NCI-H510A (cell line): ENCODE data around the gene SKIDA1.
"Not testable (repeated sequence)": the region's sequence is repeated elsewhere in the genome, so short reads cannot be mapped to it uniquely, and the experiment has no call there.

Experiments
- DNase-seq: peaks from one replicate; lab custom pipeline; 2025; lab: John Stamatoyannopoulos, UW

The SKIDA1 gene

DNA sequence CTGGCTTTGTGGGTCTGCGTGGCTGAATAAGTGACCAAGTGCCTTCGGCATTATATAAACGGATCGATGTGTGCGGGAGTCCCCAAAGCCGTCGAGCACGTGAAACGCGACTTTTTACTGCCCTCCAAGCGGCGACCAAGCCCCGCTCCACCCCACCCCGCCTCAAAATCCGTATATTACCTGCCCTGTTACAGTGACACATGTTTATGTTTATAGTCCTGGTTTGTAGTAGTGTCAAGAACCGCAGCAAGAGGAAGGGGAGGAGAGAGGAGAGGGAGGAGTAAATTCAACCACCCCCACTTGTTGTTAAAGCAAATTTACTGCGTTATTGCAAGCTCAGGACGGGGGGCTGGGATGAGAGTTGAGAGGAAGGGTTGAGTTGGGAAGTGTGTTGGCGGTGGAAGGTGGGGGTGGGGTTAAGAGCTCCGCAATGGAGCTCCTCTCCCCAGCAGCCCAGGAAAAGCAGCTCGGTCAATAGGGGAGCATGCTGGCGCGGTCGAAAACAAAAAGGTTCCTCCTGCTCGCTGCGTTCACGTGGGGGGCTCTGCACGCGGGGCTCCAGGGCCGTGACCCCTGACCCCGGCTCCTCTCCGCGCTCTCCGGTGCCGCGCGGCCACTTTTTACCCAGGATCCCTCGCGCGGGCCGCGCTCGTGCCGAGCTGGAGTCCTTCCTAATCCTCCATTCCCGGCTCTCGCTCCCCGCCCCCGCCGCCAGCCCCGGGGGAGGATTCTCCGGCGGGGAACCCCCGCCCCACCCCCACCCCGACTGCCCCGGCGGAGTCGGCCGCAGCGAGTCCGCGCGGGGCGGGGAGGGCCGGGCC is at the start of gene SKIDA1:
TSS of gene SKIDA1 (minus strand) at position 316 of the 821 bp plus-strand sequence. CDS start 7,860 bp downstream, outside the sequence.
- peak; percentile 86 for DNase-seq

DNA sequence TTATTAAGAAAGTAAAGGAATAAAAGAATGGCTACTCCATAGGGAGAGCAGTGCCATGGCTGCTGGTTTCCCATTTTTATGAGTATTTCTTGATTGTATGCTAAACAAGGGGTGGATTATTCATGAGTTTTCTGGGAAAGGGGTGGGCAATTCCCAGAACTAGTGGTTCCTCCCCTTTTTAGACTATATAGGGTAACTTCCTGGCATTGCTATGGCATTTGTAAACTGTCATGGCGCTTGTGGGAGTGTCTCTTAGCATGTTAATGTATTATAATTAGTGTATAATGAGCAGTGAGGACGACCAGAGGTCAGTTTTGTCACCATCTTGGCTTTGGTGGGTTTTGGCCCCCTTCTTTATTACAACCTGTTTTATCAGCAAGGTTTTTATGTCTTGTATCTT is 49.0 kb upstream of the SKIDA1 start:
- not testable (repeated sequence) for DNase-seq

DNA sequence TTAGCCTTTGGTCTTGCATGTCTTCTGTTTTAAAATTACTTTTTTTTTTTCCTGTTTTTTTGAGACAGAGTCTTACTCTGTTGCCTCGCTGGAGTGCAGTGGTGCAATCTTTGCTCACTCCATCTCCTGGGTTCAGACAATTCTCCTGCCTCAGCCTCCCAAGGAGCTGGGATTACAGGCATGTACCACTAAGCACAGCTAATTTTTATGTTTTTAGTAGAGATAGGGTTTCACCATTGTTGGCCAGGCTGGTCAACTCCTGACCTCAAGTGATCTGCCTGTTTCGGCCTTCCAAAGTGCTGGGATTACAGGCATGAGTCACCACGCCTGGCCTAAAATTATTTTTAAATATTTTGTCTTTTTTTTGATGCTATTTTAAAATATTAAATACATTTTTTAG is 47.1 kb upstream of the SKIDA1 start:
- no peak for DNase-seq

DNA sequence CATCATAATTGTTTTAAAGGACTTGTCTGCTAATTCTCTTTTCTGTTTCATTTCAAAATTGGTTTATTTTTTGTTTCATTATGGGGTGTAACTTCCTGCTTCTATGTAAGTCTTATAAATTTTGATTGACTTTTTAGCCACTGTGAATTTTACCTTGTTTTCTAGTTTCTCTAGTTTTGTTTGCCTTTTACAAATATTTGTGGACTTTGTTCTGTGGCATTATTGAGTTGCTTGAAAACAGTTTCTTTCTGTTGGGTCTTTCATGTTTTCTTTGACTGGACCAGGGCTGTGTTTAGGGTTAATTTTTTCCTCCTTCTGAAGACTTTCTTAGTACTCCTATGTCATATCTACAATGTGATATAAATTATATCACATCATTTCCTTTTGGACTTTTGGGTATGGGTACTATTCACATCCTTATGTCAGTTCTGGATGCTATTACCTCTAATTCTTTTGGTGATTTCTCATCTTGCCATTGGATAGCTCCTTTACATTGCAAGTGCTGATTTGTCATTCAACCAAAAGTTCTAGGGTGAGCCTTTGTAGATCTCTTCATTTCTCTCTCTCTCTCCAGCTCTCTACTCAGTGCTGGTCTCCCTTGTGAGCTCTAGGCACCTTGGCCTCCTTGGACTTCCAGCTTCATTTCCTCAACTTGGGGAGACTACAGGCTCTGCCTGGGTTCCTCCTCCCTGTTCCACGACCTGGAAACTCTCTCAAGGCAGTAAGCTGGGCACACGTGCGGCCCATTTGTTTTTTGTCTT is 45.5 kb upstream of the SKIDA1 start:
- no peak for DNase-seq

DNA sequence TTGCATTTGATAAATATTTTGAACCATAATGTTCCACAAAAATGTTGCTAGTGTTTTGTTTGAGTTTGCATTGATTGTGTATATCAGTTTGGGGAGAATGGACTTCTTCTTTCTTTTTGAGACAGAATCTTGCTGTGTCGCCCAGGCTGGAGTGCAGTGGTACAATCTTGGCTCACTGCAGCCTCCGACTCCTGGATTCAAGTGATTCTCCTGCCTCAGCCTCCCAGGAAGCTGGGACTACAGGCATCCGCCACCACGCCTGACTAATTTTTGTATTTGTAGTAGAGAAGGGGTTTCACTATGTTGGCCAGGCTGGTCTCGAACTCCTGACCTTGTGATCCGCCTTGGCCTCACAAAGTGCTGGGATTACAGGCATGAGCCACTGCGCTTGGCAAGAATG is 33.5 kb upstream of the SKIDA1 start:
- DNase-seq, result not testable (repeated sequence)

DNA sequence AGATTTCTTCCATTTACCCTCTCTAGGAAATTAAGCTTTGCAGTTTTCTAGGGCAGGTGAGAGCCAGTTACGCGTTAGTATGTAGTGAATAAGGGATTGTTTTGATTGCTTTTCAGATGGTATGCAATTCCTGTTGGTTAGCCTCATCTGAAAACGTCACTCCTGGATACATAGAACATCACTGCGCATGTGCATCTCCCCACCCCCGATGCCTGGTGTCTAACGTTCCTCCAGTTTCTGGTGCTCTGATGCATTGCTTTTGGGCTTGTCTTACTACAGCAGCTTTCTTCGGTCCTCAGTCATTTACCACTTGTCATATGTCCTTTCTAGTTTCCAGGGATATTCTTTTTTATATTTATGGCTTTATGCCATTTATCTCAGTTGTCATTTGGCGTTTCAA is 31.0 kb upstream of the SKIDA1 start:
- DNase-seq, result no peak

DNA sequence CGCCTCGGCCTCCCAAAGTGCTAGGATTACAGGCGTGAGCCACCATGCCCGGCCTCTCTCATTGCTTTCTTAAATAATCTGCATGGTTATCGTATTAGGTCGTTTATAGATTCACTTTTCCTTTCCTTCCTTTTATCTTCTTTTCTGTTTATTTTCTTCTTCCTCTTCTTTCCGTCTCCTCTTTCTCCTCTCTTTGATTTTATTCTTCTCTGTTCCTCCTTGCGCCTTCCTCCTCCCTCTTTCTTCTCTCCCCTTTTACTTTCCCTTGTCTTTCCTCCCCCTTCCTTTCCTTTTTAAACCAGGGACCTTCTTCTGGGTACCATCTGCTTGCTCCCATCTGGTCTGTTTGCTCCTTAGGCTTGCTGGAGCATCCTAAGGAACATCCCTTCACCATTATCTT is 27.2 kb upstream of the SKIDA1 start:
- DNase-seq, result no peak

DNA sequence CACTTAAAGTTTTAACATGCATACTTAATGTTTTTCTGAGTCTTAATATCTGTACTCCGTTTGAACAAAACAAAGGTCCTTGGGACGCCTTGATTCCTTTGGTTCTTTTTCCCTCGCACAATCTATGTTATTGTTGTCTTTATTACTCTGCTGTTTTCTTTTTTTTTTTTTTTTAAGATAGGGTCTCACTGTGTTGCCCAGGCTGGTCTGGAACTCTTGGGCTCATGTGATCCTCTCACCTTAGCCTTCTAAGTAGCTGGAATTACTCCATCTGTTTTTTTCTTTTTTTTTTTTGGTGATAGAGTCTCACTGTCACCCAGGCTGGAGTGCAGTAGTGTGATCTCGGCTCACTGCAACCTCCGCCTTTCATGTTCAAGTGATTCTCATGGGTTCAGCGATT is 21.8 kb upstream of the SKIDA1 start:
- no peak for DNase-seq

DNA sequence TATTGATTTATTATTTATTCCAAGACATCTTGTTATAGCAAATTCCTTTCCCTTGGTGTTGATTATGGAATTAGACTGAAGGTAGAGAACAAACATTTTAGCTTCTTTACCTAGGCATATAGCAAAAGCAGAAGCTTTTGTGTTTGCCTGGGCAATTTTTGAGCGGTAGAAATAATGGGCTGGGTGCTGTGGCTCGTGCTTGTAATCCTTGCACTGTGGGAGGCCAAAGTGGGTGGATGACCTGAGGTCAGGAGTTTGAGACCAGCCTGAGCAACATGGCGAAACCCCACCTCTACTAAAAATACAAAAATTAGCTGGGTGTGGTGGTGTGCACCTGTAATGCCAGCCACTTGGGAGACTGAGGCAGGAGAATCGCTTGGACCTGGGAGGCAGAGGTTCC is 15.2 kb upstream of the SKIDA1 start:
- not testable (repeated sequence) for DNase-seq

DNA sequence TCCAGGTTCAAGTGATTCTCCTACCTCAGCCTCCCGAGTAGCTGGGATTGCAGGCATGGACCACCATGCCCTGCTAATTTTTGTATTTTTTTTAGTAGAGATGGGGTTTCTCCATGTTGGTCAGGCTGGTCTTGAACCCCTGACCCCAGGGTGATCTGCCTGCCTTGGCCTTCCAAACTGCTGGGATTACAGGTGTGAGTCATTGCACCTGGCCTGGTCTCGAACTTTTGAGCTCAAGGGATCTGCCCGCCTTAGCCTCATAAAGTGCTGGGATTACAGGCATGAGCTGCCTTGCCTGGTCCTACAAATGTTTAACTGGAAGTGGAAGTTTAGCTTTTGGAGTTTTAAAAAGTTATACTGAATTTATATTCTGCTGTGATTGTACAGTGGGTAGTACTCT is 11.4 kb upstream of the SKIDA1 start:
- DNase-seq, result no peak

DNA sequence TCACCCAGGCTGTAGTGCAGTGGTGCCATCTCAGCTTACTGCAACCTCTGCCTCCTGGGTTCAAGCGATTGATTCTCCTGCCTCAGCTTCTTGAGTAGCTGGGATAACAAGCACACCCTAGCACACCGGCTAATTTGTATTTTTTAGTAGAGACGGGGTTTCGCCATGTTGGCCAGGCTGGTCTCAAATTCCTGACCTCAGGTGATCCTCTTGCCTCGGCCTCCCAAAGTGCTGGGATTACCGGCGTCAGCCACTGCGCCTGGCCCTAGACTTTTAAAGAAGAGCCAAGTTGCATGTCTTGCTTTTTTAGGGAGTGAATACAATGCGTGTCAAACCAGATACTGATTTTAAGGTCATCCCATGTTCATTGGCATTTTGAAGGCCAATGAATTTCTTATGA is 10.5 kb upstream of the SKIDA1 start:
- DNase-seq, result not testable (repeated sequence)

DNA sequence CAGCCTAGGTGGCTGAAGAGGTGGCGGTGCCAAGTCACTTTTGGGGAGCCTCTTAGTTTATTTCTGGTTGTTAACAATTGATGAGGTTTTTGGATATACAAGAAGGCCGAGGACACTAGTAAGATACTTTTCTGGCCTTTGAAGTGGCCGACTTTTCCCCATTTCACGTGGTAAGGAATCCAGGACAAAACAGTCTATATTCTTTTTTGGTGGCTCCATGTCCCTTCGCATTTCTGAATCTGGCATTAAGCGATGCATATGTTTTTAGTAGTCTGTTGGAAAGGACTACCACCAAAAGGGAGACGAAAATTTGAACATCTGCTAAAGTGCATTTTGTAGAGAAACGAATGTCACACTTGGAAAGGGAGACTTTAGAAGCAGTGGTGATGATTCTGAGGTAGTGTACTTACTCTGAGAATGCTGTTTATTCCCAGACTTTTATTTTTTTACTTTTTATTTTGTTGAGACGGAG is 10.0 kb upstream of the SKIDA1 start:
- DNase-seq, result no peak

DNA sequence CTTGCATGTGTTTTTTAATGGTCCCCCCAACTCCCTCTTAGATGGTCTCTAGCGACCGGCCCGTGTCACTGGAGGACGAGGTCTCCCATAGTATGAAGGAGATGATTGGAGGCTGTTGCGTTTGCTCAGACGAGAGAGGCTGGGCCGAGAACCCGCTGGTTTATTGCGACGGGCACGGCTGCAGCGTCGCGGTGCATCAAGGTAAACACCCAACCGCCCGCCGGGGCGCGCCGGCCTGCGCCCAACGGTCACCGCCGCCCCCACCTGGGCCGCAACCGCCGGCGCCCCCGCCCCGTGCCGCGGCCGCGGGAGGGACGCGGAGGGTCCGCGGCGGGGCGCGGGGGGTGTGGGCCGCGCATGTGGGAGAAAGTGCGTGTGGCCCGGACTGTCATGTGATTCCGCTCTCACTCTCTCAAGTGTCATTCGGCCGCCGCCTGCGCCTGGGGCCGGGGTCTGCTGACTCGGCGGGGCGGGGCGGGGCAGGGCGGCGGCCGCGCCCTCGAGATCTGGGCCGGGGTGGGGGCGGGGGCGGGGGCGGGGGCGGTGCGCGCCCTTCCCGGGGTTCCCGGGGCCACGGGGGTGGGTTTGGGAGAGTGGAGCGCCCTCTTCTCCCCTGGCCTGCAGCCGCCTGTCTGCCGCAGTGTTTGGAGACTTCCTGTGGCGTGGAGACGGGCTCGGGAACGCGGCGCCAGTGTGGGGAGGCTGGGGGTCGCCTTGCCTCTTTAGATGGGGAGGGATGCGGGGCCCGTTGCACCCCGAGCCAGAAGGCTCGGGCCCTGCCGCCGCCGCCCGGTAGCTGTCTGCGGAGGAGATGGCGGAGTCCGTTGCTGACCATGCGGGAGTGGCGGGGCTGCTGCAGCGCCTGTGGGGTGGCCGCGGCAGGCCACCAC is 9.4 kb upstream of the SKIDA1 start:
- DNase-seq, result peak; percentile 31

DNA sequence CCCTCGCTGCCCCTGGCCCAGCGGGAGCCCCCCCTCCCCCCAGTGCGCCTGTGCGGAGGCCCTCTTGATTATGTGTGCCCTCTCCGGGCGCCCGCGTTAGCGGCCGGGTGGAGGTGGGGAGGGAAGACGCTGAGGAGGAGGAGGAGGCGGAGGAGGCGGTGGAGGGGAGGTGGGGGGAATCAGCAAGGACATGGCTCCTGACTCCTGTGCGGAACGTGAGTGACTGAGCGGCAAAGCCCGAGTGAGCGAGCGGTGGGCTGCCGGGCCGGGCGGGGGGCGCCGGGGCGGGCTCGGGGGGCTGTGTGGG is 8.8 kb upstream of the SKIDA1 start:
- peak; percentile 96 for DNase-seq

DNA sequence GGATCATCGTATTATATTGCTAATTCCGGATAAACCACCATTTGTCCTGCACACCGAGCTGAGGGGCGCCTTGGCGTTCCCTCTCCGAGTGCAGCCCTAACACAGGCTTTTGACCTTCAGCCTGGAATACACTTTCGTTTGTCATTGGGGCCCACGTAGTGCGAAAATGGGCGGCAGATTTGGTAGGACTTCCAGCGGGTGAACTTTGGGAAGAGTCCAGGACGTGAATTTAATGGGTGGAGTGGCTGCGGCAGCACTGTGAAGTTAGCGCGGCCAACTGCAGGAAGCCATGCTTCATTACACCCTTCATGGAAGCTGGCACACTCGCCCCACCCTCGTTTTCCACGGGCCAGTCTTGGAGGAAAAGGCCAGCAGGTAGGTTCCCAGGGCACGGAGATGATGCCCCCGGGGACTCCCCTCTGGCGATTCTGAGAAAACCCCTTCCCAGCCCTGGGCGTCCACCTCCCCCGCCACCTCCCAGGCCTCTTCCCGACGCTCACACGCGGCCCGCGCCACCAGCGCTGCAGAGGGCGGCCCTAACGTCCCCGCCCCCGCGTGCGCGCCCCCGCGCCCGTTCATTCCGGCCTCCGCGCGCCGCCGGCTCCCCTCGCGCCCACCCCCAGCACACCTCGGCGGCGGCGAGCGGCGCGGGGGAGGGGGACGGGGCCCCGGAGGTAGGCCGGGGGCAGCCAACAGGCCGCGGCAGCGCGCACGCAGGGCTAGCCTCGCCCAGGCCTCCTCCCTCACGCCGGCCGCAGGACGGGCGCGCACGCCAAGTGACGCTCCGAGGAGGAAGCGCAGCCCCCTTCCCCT is 8.2 kb upstream of the SKIDA1 start, which contains the start of gene MLLT10:
TSS of gene MLLT10 (plus strand) at position 766 of the 813 bp plus-strand sequence. CDS start 413 bp downstream, outside the sequence.
- peak; percentile 96 for DNase-seq

DNA sequence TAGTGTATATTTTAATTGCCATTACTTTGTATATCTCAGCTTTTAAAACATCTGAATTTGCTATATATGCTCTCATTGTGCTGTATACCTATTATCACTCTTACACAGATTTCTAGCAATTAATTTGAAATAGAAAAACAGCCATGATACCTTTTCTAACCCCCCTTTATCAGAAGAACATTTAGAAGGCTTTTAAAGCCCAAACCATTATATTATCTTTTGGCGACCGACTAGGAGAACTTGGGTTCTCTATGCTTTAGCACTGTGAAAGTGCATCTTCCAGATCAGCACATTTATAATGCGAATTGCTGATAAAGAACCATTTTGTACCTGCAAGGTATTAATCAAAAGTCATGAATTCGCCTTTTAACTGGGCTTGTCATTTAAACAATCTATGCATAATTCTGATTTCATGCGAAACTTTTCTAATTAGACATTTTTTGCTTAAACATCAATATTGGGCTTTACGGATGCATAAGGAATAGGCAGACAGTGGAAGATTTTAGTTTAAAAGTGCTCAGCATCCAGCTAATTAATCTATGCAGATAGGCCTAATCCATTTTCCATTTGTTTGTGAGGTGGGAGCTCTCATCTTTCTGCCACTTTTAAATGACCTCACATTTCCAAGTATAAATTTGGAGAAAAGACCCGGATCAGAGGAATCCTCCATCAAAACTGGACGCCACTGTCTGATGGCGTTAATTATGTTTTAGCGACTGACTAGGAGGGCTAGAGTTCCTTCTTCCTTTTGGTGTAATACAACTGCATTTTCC is 7.4 kb upstream of the SKIDA1 start:
- no peak for DNase-seq

DNA sequence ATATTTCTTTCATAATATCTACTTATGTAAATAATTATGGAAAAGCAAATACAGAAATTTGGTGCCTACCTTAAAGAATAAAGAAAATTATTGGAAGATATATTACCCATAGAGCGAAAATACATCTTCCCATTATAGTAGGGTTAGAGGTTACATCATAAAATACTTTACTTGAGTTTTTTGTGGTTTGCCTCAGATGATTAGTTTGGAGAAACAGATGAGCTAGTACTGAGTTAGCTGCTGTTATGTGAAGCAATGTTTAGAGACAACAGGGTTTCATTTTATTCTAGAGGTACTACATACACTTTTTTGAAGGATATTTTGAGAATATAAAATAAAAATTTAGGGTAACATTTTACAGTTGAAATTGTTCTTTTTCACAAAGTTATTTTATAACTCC is 5.7 kb upstream of the SKIDA1 start:
- no peak for DNase-seq

DNA sequence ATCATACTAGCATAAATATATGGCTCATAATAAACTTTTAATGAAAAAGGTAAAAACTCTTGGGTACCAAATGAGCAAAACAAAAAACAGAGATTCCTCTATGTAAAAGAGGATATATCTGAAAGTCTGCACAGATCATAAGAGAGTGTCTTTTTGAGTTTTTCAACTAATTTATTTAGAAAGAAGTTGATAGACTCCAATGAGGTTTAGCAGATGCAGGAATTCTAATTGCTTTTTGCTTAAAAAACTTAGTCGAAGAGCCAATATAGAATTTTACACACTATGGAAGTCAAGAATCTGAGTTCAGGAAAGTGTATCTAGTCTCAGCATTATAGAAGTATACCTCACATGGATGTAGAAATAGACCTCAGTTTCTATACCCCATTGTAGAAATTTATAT is 5.2 kb upstream of the SKIDA1 start:
- no peak for DNase-seq

DNA sequence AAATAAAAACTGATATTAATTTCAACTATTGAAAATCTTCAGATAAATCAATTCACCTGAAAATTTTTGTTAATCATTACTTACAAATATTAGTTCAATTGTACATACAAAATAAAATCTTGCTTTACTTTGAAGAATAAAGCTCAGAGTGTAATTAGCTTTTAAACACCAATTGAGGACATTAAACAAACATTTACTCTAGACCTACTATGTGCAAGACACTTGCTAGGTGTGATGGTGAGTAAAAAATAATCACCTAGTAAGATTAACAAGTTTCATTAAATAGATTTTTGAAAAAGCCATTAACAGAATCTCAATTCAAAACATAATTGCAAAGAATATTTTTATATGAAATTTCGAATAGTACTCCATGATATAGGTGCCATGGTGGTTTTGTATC is 4.7 kb upstream of the SKIDA1 start:
- DNase-seq, result no peak

DNA sequence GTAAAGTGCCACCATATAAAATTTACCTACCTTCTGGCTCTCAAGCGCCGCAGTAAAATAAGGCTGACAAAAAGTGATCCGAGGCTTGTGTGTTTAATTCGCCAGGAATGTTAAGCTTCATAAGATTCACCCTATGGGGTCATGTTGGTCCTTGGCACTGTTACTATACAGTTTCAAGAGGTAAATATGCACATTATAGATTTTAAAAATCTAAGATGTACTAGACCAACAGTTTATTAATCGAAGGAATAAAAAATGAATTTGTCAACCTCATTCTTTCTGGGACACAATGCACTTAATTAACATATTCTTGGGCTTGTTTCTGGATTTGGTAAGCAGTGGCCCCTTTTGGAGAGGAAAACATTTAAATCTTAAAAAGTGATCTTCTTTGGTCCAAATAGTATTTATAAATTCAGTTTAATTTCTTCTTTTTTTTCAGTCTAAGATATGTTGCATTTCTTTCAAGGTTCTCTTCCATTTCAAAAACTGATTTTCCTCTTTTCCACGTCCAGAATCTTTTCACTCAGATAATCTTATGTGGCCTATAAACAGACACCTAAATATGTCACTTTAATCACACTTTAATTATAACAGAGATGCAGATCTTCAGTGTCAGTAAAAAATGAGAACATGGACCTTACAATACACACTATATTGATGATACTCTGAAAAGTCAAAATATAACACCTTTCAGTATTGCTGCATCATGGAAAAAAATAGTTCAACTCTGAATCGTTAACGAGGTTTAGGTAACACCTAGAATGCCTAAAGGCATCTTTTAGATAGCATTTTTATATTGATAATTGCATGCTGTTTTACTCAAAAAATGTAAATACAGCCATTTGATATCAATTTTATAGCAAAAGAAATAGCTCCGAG is 3.8 kb upstream of the SKIDA1 start:
- DNase-seq, result no peak
